Ascending aorta (tissue), 2 donors: ENCODE results near the gene PID1. TPM values are rescaled to one million over a fixed set of nuclear protein-coding genes. Genes with fewer than 3 reads are reported as not detected.
A peak's percentile ranks its signal among the peaks of the same experiment; 100 is the strongest.

Experiments
- DNase-seq, 2 donors: peaks; one replicate each; pipeline ENCODE4 v3.0.0-alpha.2; 2019; ENCODE audit warnings: low spot score in 2 of 2
- H3K27ac ChIP-seq, 2 donors: fragments of 200-600 bp; sonication (generic); one replicate each; pipeline ENCODE4 v1.5.1; 2016 to 2017; ENCODE audit warnings: mild to moderate bottlenecking in 1 of 2
- H3K27me3 ChIP-seq: fragments of 200-600 bp; sonication (generic); one replicate; pipeline ENCODE4 v1.5.1; 2017
- H3K36me3 ChIP-seq, 2 donors: fragments of 200-600 bp; sonication (generic); one replicate each; pipeline ENCODE4 v1.5.1; 2016
- H3K4me1 ChIP-seq, 2 donors: fragments of 200-600 bp; sonication (generic); one replicate each; pipeline ENCODE4 v1.5.1; 2016 to 2017; ENCODE audit warnings: mild to moderate bottlenecking in 1 of 2
- H3K4me3 ChIP-seq, 2 donors: fragments of 200-600 bp; sonication (generic); one replicate each; pipeline ENCODE4 v1.5.1; 2016 to 2017; ENCODE audit warnings: mild to moderate bottlenecking in 1 of 2
- H3K9me3 ChIP-seq, 2 donors: fragments of 200-600 bp; sonication (generic); one replicate each; pipeline ENCODE4 v1.5.1; 2016
- CTCF ChIP-seq, 3 experiments: fragments of 200-600 bp in 2 of 3; fragments of 450-650 bp in 1 of 3; sonication (generic) in 2 of 3; IDR thresholded peaks; one replicate each; pipeline ENCODE4 v1.5.1; 2016 to 2019; ENCODE audit warnings: antibody characterized with exemption in 3 of 3, mild to moderate bottlenecking in 1 of 3, moderate library complexity in 1 of 3
- intact Hi-C: fragments of 100-400 bp; cut with DNase I; formaldehyde crosslinking; loops from one replicate; pipeline ENCODE4 v1.15.1; 2023
- total RNA-seq: library from RNA; depleted of rRNA; stranded (reverse); fragments of >200 nt; gene quantifications from one replicate; pipeline ENCODE4 v1.1.0, GENCODE V29; 2016

The PID1 gene
- total RNA-seq, 1 donor from 2014 or later, result 38.4 TPM

- no peak for TF ChIP-seq CTCF (IDR thresholded peaks at IDR 0.05)
These were observed 243.6 kb downstream of the PID1 start for GRCh38 chr2:229027353-229028105.

GRCh38 chr2:229025653-229026052, 245.4 kb downstream of the PID1 start:
- H3K27ac ChIP-seq, result peak overlapping the region in 1 of 2 donors; percentile 36
- TF ChIP-seq CTCF (IDR thresholded peaks at IDR 0.05), result no peak
- H3K9me3 ChIP-seq, result no peaks in the 10 kb centered on the region
- DNase-seq, result no peak
- H3K4me1 ChIP-seq, result peaks cover 3 to 8% of the 10 kb centered on the region in 2 donors
- H3K36me3 ChIP-seq, result peaks cover 13 to 33% of the 10 kb centered on the region in 2 donors
- H3K4me3 ChIP-seq, result no peak overlapping the region
- H3K27me3 ChIP-seq, result no peaks in the 10 kb centered on the region
- intact Hi-C loops, result no loop called here

More at GRCh38 chr2:229027353-229028105, 243.6 kb downstream of the PID1 start:
- Histone ChIP-seq H3K9me3 (no peaks in the 10 kb centered on the region), H3K27ac (peak overlapping the region; percentile 51 to 61), H3K4me1 (peaks cover 3 to 8% of the 10 kb centered on the region in 2 donors), H3K36me3 (peaks cover 13 to 26% of the 10 kb centered on the region in 2 donors), H3K4me3 (no peak overlapping the region), H3K27me3 (no peaks in the 10 kb centered on the region)
- intact Hi-C loops, result no loop called here
- DNase-seq, result no peak

DNA sequence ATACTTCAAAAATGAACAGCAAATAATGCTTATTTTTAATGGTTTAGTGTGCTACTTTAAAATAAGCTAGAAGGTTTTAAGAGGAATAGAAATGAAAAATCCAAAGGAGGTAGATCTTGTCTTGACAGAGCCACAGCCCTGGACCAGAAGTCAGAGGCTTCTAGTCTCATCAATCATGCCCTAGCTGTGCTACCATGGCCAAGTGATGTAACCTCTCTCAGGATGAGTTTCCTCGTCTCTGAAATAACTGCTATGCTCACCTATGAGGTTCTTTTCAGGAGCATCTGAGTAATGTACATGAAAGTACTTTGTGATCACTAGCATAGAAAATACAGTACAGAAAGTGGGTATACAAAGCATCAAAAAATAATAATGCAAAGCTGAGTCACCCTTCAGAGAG, 248.4 kb downstream of the PID1 start:
- Histone ChIP-seq H3K4me1 (peaks cover under 1 to 8% of the 10 kb centered on the region in 2 donors), H3K36me3 (peaks cover 13 to 33% of the 10 kb centered on the region in 2 donors), H3K9me3 (no peaks in the 10 kb centered on the region), H3K27ac (no peak overlapping the region), H3K4me3 (no peak overlapping the region), H3K27me3 (no peaks in the 10 kb centered on the region)
- intact Hi-C loops, result no loop called here
- DNase-seq, result no peak
- no peak for TF ChIP-seq CTCF (IDR thresholded peaks at IDR 0.05)

- H3K9me3 ChIP-seq, result no peaks in the 10 kb centered on the region
- H3K27me3 ChIP-seq, result no peaks in the 10 kb centered on the region
- peaks cover 13 to 33% of the 10 kb centered on the region in 2 donors for H3K36me3 ChIP-seq
- peaks cover 0 to 5% of the 10 kb centered on the region in 2 donors for H3K4me1 ChIP-seq
- intact Hi-C loops, result no loop called here
- no peak for DNase-seq
- H3K27ac ChIP-seq, result no peak overlapping the region
- no peak for TF ChIP-seq CTCF (IDR thresholded peaks at IDR 0.05)
- H3K4me3 ChIP-seq, result no peak overlapping the region
These were observed 249.0 kb downstream of the PID1 start for GRCh38 chr2:229022071-229022470.

- no peak for TF ChIP-seq CTCF (IDR thresholded peaks at IDR 0.05)
- Histone ChIP-seq H3K27me3 (no peaks in the 10 kb centered on the region), H3K4me3 (no peak overlapping the region), H3K4me1 (no peaks in the 10 kb centered on the region), H3K36me3 (no peaks in the 10 kb centered on the region), H3K27ac (no peak overlapping the region), H3K9me3 (no peaks in the 10 kb centered on the region)
- no peak for DNase-seq
- intact Hi-C loops, result no loop called here
These were observed 261.3 kb downstream of the PID1 start for GRCh38 chr2:229009816-229010215.
